ENCODE data around the gene KCNK17. TPM values are rescaled to one million over a fixed set of nuclear protein-coding genes. Genes with fewer than 3 reads are reported as not detected.

KCNK17 gene
- total RNA-seq, 4 donors from 2014 or later, result 0.67 to 2.1 (median 1.7) TPM; not detected in 1

DNA sequence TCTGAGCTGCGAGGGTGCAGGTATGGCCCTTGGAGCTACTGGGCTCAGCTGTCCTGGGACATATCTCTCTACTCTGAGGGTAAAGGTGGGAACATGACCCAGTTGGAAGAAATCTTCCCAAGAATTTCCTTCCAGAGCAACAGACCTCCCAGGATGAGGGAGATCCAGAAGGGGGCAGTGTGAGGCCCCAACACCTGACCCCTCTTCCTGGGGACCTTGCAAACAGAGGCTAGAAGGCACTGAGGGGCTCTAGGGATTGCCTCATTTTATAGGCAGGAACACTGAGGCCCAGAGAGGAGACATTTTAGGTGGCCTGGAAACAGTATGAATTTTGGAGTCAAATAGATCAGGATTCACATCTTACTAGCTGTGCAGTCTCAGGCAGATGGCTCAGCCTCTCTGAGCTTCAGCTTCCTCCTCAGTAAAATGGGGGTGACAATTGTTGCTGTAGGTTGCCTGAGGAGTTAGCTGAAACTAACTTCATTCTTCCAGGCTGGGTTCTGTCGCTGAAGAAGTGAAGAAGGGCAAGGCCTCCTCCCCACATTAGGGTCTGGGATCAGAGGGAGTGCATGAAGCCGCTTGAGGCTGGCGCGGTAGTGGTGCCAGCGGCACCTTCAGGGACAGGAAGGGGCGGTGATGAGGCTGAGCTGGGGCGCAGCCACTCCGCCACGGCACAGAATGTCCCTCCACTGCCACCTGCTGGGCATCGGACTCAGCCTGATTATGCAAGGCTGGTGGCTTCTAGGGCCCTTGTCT, 11.4 kb downstream of the KCNK17 start:
- Histone ChIP-seq H3K9me3 (no peaks in the 10 kb centered on the region), H3K4me1 (peaks cover 0 to 8% (median 0%) of the 10 kb centered on the region in 4 donors), H3K36me3 (no peaks in the 10 kb centered on the region), H3K27ac (peak overlapping the region in 1 of 4 donors; percentile 7), H3K4me3 (peak overlapping the region in 1 of 4 donors; percentile 27), H3K27me3 (no peaks in the 10 kb centered on the region)
- peak; percentile 80 to 94 (median 94) for DNase-seq
- TF ChIP-seq, protein P1, sequence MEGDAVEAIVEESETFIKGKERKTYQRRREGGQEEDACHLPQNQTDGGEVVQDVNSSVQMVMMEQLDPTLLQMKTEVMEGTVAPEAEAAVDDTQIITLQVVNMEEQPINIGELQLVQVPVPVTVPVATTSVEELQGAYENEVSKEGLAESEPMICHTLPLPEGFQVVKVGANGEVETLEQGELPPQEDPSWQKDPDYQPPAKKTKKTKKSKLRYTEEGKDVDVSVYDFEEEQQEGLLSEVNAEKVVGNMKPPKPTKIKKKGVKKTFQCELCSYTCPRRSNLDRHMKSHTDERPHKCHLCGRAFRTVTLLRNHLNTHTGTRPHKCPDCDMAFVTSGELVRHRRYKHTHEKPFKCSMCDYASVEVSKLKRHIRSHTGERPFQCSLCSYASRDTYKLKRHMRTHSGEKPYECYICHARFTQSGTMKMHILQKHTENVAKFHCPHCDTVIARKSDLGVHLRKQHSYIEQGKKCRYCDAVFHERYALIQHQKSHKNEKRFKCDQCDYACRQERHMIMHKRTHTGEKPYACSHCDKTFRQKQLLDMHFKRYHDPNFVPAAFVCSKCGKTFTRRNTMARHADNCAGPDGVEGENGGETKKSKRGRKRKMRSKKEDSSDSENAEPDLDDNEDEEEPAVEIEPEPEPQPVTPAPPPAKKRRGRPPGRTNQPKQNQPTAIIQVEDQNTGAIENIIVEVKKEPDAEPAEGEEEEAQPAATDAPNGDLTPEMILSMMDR (IDR thresholded peaks at IDR 0.05), result peak; percentile 54 to 98 (median 92)
- peak in 1 of 2 donors; percentile 32 for TF ChIP-seq POLR2A (IDR thresholded peaks at IDR 0.05)

DNA sequence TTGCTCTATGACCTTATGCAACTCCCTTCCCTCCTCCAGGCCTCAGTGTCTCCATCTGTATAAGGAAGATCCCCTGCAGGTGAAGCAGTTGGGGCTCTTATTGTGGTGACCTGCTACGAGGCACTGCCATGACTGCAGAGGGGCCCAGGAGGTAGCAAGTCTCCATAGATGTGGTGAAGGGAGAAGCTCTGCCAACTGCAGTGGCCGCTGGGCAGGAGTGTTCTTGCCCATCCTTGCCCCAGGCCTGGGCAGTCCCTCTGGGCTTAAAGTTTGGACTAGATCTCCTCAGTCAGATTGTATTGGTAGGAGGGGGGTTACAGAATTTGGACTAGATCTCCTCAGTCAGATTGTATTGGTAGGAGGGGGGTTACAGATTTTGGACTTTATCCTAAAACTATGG, 12.2 kb downstream of the KCNK17 start:
- Histone ChIP-seq H3K9me3 (no peaks in the 10 kb centered on the region), H3K4me1 (peaks cover 0 to 8% (median 0%) of the 10 kb centered on the region in 4 donors), H3K27me3 (no peaks in the 10 kb centered on the region), H3K4me3 (no peak overlapping the region), H3K36me3 (no peaks in the 10 kb centered on the region), H3K27ac (no peak overlapping the region)
- DNase-seq, result no peak
- TF ChIP-seq POLR2A (IDR thresholded peaks at IDR 0.05), result no peak
- TF ChIP-seq, protein P1 (IDR thresholded peaks at IDR 0.05), result no peak

DNA sequence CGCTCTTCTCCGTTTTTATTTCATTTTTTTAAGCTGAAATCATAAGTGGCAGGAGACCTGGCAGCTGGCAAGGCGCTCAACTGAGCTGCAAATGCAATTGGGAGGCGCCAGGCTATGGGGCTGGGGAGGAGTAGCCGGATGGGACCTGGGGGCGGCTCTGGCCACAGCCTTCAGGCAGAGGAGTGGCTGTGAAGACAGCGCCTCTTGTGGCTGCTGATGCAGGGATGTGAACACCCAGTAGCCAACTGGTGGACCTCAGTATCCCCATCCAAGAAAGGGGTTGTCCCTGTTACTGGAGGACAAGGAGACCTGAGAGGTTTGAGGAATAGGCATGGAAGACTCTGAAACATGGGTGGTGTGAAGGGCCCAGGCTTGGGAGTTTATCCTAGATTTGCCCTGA, 12.6 kb downstream of the KCNK17 start:
- no peak for DNase-seq
- Histone ChIP-seq H3K4me1 (peaks cover 0 to 8% (median 0%) of the 10 kb centered on the region in 4 donors), H3K9me3 (no peaks in the 10 kb centered on the region), H3K27me3 (no peaks in the 10 kb centered on the region), H3K27ac (no peak overlapping the region), H3K36me3 (no peaks in the 10 kb centered on the region), H3K4me3 (no peak overlapping the region)
- TF ChIP-seq, protein P1 (IDR thresholded peaks at IDR 0.05), result peak in 2 of 6 experiments; percentile 9 to 28
- no peak for TF ChIP-seq POLR2A (IDR thresholded peaks at IDR 0.05)

DNA sequence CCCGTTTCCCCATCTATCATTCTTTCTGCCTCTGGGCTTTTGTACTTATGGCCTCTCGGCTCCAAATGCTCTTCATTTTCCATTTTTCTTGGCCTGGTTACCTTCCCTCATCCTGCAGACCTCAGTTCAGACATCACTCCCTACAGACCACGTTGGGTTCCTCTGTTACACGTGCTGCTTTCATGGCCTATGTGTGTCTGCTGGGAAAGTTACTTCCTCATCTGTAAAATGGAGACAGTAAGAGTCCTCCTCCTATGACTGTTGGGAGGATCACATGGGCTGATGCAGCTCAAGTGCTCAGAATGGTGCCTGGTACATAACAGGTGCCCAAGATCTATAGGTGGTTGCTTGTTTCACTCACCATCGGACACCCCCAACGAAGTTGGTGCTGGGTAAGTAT, 13.5 kb downstream of the KCNK17 start:
- no peak for DNase-seq
- H3K9me3 ChIP-seq, result no peaks in the 10 kb centered on the region
- TF ChIP-seq POLR2A (IDR thresholded peaks at IDR 0.05), result no peak
- TF ChIP-seq, protein P1 (IDR thresholded peaks at IDR 0.05), result no peak

DNA sequence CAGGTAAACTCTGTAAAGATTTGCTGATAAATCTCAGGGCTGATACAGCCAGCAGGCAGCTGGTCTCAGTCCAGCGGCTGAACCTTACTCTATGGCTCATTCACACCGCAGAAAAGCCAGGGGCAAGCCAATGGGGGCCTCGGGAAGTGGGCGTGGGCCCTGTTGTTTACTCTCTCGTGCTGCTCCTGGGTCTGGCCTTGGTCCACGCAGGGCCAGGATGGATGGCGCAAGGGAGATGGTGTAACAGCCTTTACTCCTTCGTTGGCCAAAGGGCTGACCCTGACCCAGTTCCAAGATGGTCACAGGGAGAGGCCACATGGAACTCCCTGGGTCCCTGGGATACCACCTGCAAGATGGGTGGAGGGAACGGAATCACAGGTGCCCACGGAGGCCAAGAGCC, 16.2 kb downstream of the KCNK17 start:
- Histone ChIP-seq H3K27me3 (no peaks in the 10 kb centered on the region), H3K9me3 (no peaks in the 10 kb centered on the region), H3K4me3 (no peak overlapping the region), H3K27ac (peak overlapping the region in 1 of 4 donors; percentile 25), H3K36me3 (no peaks in the 10 kb centered on the region), H3K4me1 (peaks cover 0 to 7% (median 0%) of the 10 kb centered on the region in 4 donors)
- TF ChIP-seq POLR2A (IDR thresholded peaks at IDR 0.05), result no peak
- TF ChIP-seq, protein P1 (IDR thresholded peaks at IDR 0.05), result no peak
- peak in 1 of 3 donors; percentile 66 for DNase-seq

More for the DNA sequence above, 13.5 kb downstream of the KCNK17 start:
- Histone ChIP-seq H3K27ac (no peak overlapping the region), H3K27me3 (no peaks in the 10 kb centered on the region), H3K4me1 (peaks cover 0 to 8% (median 0%) of the 10 kb centered on the region in 4 donors), H3K36me3 (no peaks in the 10 kb centered on the region), H3K4me3 (no peak overlapping the region)

Data from Peyer's patch (tissue), 4 donors.